ENCODE measurements around the gene AATF.

The AATF gene

GRCh38 chr17:36983618-36984017, 34.9 kb downstream of the AATF start:
- no peak for DNase-seq

GRCh38 chr17:36989173-36989572, 40.4 kb downstream of the AATF start:
- no peak for DNase-seq

- no peak for DNase-seq
Observed at GRCh38 chr17:36992701-36993100, 43.9 kb downstream of the AATF start.

GRCh38 chr17:36993227-36993626, 44.5 kb downstream of the AATF start:
- DNase-seq, result no peak

- peak; percentile 64 for DNase-seq
Observed at GRCh38 chr17:36994438-36994837, 45.7 kb downstream of the AATF start.

GRCh38 chr17:36999471-36999870, 50.7 kb downstream of the AATF start:
- no peak for DNase-seq

- DNase-seq, result no peak
Observed at GRCh38 chr17:37016780-37017179, 68.0 kb downstream of the AATF start.

- no peak for DNase-seq
Observed at GRCh38 chr17:37017404-37017803, 68.7 kb downstream of the AATF start.

GRCh38 chr17:37019117-37019740, 70.5 kb downstream of the AATF start:
- no peak for DNase-seq

GRCh38 chr17:37019741-37020129, 71.0 kb downstream of the AATF start:
- no peak for DNase-seq

- no peak for DNase-seq
Observed at GRCh38 chr17:37024181-37024637, 75.5 kb downstream of the AATF start.

GRCh38 chr17:37025238-37025637, 76.5 kb downstream of the AATF start:
- DNase-seq, result no peak

- DNase-seq, result no peak
Observed at GRCh38 chr17:37025847-37026530, 77.2 kb downstream of the AATF start.

GRCh38 chr17:37026531-37026869, 77.7 kb downstream of the AATF start:
- no peak for DNase-seq

GRCh38 chr17:37028040-37028439, 79.3 kb downstream of the AATF start:
- DNase-seq, result no peak

- DNase-seq, result no peak
Observed at GRCh38 chr17:37031493-37032083, 82.8 kb downstream of the AATF start.

GRCh38 chr17:37037590-37038155, 88.9 kb downstream of the AATF start:
- DNase-seq, result peak; percentile 38

- DNase-seq, result no peak
Observed at GRCh38 chr17:37039269-37039668, 90.5 kb downstream of the AATF start.

- no peak for DNase-seq
Observed at GRCh38 chr17:37041932-37042331, 93.2 kb downstream of the AATF start.

GRCh38 chr17:37043201-37043600, 94.4 kb downstream of the AATF start:
- peak; percentile 8 for DNase-seq

- no peak for DNase-seq
Observed at GRCh38 chr17:37045351-37045922, 96.7 kb downstream of the AATF start.

- DNase-seq, result peak; percentile 86
Observed at GRCh38 chr17:37047631-37048104, 98.9 kb downstream of the AATF start.

GRCh38 chr17:37048811-37049210, 100.1 kb downstream of the AATF start:
- DNase-seq, result no peak

- peak; percentile 29 for DNase-seq
Observed at GRCh38 chr17:37050920-37051319, 102.2 kb downstream of the AATF start.

Measured in fibroblast of upper back skin (primary cell).